Fibroblast of lung (primary cell): ENCODE measurements around the gene SLC26A2.

Experiments used
- EZH2 ChIP-seq: IDR thresholded peaks from 2 replicates; pipeline ENCODE4 v1.5.1; 2012; ENCODE audit warnings: low read length, control low read depth, mild to moderate bottlenecking; ENCODE audit errors: missing control alignments
- TF ChIP-seq, protein P1 (sequence below), 2 donors: IDR thresholded peaks in 1 of 2; conservative IDR thresholded peaks in 1 of 2; 1 replicate in 1 of 2; 2 replicates in 1 of 2; pipeline ENCODE4 v1.5.1; 2011 to 2012; ENCODE audit warnings: low read length in 2 of 2, control low read depth in 1 of 2, inconsistent platforms in 1 of 2, low read depth in 1 of 2, mild to moderate bottlenecking in 1 of 2

DNA sequence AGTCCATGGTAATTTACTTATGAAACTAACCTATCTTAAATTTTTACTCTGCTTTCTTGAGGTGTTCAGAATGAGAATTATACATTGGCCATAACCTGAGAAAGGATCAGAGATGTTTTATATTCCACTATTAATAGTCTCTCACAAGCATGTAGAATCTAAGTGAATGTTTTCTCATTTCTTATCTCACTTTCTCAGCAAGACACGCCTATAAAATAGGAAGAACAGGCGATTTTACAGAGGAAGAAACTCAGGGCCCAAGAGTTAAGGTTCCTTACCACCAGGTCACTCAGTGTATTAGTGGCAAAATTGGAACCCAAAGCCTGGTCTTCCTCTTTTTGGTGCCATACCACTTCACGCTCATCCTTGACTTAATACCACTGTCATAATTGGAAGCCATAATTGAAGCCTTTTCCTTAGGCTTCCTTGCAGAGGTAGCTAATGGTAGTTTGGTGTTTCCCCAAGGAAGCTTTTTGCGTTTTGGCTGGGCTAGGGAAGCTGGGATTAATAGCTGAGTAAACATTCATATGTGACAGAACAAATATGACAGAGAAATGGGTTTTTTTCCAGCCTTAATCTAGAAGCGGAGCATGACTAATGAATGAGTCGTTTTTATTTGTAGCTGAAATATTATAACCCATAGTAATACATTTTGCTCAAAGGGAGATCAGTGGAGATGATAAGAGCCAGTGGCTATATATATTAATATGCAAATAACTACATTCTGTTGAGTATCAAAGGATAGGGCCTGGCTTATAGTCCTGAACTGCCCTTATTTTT lies 56.9 kb downstream of the SLC26A2 start:
- TF ChIP-seq, protein P1, sequence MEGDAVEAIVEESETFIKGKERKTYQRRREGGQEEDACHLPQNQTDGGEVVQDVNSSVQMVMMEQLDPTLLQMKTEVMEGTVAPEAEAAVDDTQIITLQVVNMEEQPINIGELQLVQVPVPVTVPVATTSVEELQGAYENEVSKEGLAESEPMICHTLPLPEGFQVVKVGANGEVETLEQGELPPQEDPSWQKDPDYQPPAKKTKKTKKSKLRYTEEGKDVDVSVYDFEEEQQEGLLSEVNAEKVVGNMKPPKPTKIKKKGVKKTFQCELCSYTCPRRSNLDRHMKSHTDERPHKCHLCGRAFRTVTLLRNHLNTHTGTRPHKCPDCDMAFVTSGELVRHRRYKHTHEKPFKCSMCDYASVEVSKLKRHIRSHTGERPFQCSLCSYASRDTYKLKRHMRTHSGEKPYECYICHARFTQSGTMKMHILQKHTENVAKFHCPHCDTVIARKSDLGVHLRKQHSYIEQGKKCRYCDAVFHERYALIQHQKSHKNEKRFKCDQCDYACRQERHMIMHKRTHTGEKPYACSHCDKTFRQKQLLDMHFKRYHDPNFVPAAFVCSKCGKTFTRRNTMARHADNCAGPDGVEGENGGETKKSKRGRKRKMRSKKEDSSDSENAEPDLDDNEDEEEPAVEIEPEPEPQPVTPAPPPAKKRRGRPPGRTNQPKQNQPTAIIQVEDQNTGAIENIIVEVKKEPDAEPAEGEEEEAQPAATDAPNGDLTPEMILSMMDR (conservative IDR thresholded peaks at IDR 0.05 in 1 of 2, IDR thresholded peaks at IDR 0.05 in 1 of 2; ENCODE audit: low read depth in 1 of 2, low read length in 2 of 2) = no peak
- no peak for TF ChIP-seq EZH2
